ENCODE results near the gene DMXL1. TPM values are rescaled to one million over a fixed set of nuclear protein-coding genes. Genes with fewer than 3 reads are reported as not detected.

The DMXL1 gene
- total RNA-seq, 4 donors from 2014 or later = 25.9 to 50.9 (median 30.9) TPM

GRCh38 chr5:119055294-119055693 lies 15.6 kb upstream of the DMXL1 start:
- WGBS, 2 donors = 43 to 47% methylated on average over 2 of the region's 2 CpGs
- H3K9me3 ChIP-seq = no peaks in the 10 kb centered on the region
- no peak for DNase-seq
- TF ChIP-seq, protein P1, sequence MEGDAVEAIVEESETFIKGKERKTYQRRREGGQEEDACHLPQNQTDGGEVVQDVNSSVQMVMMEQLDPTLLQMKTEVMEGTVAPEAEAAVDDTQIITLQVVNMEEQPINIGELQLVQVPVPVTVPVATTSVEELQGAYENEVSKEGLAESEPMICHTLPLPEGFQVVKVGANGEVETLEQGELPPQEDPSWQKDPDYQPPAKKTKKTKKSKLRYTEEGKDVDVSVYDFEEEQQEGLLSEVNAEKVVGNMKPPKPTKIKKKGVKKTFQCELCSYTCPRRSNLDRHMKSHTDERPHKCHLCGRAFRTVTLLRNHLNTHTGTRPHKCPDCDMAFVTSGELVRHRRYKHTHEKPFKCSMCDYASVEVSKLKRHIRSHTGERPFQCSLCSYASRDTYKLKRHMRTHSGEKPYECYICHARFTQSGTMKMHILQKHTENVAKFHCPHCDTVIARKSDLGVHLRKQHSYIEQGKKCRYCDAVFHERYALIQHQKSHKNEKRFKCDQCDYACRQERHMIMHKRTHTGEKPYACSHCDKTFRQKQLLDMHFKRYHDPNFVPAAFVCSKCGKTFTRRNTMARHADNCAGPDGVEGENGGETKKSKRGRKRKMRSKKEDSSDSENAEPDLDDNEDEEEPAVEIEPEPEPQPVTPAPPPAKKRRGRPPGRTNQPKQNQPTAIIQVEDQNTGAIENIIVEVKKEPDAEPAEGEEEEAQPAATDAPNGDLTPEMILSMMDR (IDR thresholded peaks at IDR 0.05) = no peak
- TF ChIP-seq POLR2A (IDR thresholded peaks at IDR 0.05) = no peak
- no peaks in the 10 kb centered on the region for H3K36me3 ChIP-seq
- H3K27ac ChIP-seq = no peak overlapping the region
- no peaks in the 10 kb centered on the region for H3K27me3 ChIP-seq
- intact Hi-C loops (cut with DNase I) = no loop called here
- no peak overlapping the region for H3K4me3 ChIP-seq
- H3K4me1 ChIP-seq = no peaks in the 10 kb centered on the region

DNA sequence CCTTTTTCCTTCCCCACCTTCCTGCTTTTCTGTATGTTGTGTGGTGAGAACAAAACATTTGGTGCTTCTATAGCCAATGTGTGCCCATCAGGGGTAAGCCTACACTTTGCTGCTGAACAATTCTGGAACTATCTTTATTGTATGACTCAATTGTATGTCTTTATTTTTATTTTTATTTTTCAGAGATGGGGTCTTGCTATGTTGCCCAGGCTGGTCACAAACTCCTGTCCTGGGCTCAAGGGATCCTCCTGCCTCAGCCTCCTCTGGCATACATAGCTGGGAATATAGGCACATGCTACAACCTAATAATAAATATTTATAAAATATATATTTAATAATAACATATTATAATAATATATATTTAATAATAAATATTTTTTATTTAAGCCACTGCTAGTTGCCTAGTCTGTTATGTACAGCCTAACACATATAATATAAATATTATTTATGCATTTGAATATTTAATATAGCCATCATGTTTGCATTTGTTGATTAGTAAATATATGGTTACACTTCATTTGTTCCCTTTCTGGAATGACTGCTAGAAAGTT lies 11.8 kb upstream of the DMXL1 start:
- Histone ChIP-seq H3K4me1 (no peaks in the 10 kb centered on the region), H3K27ac (no peak overlapping the region), H3K4me3 (no peak overlapping the region), H3K27me3 (no peaks in the 10 kb centered on the region), H3K36me3 (no peaks in the 10 kb centered on the region), H3K9me3 (no peaks in the 10 kb centered on the region)
- TF ChIP-seq, protein P1 (IDR thresholded peaks at IDR 0.05) = no peak
- TF ChIP-seq POLR2A (IDR thresholded peaks at IDR 0.05) = no peak
- intact Hi-C loops (cut with DNase I) = no loop called here
- DNase-seq = no peak

- Histone ChIP-seq H3K4me3 (no peak overlapping the region), H3K4me1 (no peaks in the 10 kb centered on the region), H3K9me3 (no peaks in the 10 kb centered on the region), H3K27ac (no peak overlapping the region), H3K36me3 (no peaks in the 10 kb centered on the region), H3K27me3 (no peaks in the 10 kb centered on the region)
- intact Hi-C loops (cut with DNase I) = no loop called here
- TF ChIP-seq POLR2A (IDR thresholded peaks at IDR 0.05) = no peak
- TF ChIP-seq, protein P1 (IDR thresholded peaks at IDR 0.05) = no peak
- no peak for DNase-seq
Measured at GRCh38 chr5:119059740-119060255, 11.1 kb upstream of the DMXL1 start.

DNA sequence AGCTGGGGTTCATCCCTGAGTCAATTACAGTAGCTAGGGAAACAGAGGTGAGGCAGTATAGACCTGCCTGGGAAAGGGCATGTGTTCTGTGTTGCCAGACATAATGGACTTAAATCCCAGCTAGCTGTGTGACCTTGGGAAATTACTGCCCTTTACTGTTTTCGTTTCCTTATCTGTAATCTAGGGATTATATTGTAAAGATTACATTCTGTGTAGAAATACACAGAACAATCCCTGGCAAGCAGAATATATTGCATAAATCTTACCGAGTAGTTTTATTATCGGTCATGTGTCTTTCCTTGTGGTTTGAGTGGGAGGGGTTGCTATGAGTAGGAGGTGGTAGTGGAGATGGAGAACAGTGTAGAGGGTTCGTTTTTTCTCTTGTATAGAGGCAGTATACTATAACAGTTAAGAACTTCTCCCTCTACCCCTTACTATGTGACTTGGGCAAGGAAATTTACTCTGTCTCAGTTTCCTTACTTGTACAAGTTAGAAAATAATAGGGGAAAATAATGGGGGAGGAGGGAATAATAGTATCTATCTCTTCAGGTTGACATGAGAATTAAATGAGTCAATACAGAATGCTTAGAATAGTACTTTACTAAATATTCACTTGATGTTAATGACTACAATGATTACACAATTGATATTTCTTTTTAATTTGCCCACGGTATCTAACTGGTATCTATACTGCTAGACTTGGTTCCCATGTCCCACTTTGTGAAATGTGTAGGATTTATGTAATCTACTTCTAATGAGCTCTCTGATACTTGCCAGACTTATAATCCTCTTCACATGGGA lies 7.1 kb upstream of the DMXL1 start:
- no peaks in the 10 kb centered on the region for H3K27me3 ChIP-seq
- H3K4me1 ChIP-seq = no peaks in the 10 kb centered on the region
- H3K27ac ChIP-seq = no peak overlapping the region
- intact Hi-C loops (cut with DNase I) = no loop called here
- H3K9me3 ChIP-seq = no peaks in the 10 kb centered on the region
- no peak overlapping the region for H3K4me3 ChIP-seq
- no peaks in the 10 kb centered on the region for H3K36me3 ChIP-seq
- TF ChIP-seq, protein P1 (IDR thresholded peaks at IDR 0.05) = no peak
- TF ChIP-seq POLR2A (IDR thresholded peaks at IDR 0.05) = no peak
- WGBS, 2 donors = 36 to 40% methylated on average over 5 of the region's 5 CpGs
- no peak for DNase-seq

DNA sequence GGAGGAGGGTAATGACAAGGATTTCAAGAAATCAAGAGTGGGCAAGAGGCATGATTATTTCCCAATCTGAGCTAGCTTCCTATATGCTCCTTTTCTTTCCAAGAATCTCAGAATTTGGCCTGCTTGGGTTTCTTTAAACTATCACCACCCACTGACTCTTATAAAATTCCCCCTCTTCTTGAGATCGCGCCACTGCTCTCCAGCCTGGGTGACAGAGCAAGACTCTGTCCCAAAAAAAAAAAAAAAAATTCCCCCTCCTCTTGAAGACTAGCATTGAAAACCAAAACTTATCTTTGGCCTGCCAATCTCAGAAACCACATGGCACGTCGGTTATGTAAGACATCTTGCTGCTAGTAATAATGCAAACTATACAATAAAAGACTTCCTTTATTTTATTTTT lies 3.4 kb upstream of the DMXL1 start:
- H3K27me3 ChIP-seq = no peaks in the 10 kb centered on the region
- intact Hi-C loops (cut with DNase I) = no loop called here
- no peak overlapping the region for H3K4me3 ChIP-seq
- H3K27ac ChIP-seq = no peak overlapping the region
- H3K4me1 ChIP-seq = peaks cover 4 to 17% (median 5%) of the 10 kb centered on the region in 3 donors
- TF ChIP-seq, protein P1 (IDR thresholded peaks at IDR 0.05) = no peak
- TF ChIP-seq POLR2A (IDR thresholded peaks at IDR 0.05) = no peak
- H3K9me3 ChIP-seq = no peaks in the 10 kb centered on the region
- 93% methylated on average over 4 of the region's 4 CpGs for WGBS, 2 donors
- no peaks in the 10 kb centered on the region for H3K36me3 ChIP-seq
- DNase-seq = no peak

Data from esophagus squamous epithelium (tissue), 5 donors.